NCI-H226 (cell line): Measurements from ENCODE around the gene TSN.

Experiments used
- DNase-seq: peaks from one replicate; pipeline ENCODE4 v3.0.0-alpha.2; 2015

Gene TSN

DNA sequence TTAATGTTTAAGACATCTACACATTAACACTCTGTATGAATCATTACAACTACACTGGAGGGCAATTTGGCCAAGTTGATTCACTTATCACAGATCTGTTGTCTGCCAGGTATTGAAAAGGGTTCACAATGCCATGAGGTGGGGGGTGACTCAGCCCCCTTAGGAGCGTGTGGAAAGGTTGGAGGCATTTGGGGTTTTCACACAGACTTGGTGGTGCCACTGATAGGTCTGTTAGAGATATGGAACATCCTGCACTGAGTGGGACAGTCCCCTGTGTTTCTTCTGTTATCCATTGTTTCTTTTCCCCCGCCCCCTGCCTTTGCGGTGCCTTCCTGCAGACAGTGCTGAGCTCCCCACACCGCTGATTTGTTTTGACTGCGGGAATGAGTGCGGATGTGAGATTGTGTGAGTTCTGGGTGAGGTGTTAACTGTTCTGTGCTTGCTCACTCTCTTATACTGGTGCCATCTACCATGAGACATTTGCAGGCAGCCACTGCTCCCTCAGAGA is 9.3 kb upstream of the TSN start:
- peak; percentile 20 for DNase-seq

DNA sequence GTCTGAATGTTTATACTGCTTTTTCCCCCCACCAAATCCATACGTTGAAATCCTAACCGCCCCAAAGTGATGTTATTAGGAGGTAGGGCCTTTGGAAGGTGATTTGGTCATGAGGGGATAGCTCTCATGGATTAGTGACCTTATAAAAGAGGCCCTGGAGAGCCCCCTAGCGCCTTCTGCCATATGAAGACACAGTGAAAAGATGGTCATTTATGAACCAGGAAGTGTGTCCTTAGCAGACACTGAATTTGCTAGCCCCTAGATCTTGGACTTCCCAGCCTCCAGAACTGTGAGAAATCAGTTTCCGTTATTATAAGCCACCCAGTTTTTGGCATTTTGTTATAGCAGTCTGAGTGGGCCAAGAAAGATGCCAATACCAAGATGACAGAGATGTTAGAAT is 7.2 kb upstream of the TSN start:
- DNase-seq, result no peak

DNA sequence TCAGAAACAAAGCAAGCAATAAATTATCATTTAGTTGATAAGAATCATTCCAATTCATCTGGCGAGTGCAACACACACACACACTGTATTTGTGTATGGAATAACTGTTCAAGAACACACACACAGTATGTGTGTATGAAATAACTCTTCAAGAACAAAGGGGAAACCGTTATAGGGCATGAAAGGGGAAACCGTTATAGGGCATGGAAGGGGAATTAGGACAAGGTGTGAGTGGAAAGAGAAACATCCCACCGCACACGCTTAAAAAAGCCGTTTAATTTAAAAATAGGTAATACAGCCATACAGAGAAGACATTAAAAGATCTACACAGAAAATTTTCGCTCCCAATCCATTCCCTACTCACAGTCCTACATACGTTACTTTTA is 607 bp upstream of the TSN start:
- DNase-seq, result no peak

DNA sequence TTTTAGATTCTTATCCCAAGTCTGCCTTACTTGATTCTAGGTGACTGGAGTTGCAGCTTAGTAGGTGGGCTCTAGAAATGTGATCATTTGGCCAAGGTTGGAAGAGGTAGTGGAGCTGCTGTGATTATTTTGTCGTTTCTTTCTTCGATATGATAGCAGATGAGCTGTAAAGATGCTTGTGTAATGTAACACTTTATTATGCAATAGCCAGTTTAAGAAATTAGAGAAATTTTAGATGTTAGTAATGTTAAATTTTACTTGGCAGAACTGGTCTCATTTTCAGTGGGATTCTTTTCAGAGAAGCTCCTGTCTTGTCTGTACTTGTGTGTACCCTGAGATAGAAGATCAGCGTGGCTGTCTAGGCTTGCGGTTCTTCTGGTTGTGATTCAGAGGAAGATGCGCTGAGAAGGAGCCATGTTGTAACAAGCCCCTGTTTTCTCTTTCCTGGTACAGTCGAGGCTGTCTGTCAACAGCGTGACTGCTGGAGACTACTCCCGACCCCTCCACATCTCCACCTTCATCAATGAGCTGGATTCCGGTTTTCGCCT is 9.3 kb downstream of the TSN start:
- DNase-seq, result no peak

DNA sequence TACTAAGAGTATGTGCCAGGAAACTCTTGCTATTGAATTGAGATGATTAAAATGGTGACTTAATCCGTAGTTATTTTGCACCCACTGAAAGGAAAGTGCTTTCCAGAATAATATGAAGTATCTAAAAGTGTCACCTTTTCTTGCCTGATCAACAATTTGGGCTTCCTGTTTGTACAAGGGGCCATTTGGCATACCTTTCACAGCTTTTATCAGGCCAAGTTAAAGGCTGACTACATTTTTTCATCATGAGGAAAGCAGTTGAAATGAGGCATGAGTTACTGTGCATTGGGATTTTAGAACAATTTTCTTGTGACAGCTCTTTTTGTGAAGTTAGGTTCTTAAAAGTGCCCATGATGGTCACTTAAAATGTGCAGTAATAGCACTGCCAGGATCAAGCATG is 11.2 kb downstream of the TSN start:
- DNase-seq, result no peak

DNA sequence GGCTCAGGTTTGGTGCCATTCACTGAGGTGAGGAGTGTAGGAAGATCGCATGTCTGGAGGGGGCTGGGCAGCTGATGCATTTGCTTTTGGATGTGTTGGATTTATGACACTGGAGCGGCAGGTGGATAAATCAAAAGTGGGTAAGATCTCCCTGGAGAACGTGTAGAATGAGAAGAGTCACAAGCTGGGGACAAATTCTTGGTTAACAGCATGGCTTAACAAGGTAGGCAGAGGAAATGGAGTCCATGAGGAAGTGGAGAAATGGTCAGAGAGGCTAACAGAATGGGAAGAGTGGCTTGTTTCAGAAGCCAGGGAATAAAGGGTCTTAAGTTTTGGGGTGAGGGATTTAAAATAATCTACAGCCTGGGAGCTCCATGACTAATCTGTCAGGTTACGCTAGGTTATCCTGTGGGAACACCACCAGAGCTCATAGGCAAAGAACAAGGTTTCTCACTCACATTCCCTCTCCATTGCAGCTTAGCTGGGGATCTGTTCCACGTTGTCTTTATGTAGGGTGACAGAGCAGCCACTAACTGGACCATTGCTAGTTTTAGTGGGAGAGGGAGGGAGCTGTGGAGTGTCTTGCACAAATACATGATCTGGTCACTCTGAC is 12.8 kb downstream of the TSN start:
- no peak for DNase-seq

DNA sequence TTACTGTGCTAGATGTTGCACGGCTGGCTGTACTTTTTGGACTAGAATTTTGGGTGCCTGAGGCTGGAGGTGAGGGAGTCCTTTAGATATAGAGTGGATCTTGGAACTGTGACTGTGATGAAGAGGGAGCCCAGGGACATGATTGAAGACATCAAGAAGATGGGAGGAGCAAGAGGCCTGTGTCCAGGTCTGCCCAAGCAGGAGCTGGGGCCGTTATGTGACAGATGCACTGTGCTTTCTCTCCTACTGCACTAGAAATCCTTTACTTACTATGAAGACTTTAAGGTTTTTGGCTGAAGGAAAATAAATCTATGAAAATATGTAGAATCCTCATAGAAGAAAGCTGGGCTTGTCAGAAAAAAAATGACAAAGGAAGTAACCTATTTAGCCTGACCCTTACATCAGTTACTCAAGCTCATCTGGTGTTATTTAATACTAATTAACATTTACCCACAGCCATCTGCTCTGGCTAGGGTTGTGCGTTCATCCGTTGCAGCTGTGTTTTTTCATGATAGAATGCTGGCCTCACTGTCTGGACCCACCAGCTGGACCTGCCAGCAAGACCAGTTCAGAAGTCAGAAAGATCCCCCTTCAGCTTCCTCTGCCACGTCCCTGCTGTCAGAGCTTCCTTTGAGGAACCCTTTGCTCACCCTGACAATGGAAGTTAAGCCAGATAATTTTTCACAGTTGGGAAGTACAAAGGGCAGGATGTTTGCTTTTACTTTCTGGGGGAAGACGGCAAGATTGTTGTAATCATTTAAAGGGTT is 16.7 kb downstream of the TSN start:
- no peak for DNase-seq

DNA sequence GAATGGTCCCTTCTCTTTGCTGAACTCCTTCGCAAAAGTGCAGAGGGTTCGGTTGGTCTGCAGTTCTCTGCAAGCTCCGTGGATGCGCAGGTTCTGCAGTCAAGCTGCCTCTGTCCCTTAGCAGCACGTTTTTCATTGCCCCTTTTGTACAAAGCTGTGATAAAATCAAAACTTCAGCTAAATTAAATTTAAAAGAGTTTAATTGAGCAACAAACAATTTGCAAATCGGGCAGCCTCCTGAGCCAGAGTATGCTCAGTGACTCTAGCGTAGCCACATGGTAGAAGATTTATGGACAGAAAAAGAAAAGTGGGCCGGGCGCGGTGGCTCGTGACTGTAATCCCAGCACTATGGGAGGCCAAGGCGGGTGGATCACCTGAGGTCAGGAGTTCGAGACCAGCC is 18.8 kb downstream of the TSN start:
- no peak for DNase-seq

DNA sequence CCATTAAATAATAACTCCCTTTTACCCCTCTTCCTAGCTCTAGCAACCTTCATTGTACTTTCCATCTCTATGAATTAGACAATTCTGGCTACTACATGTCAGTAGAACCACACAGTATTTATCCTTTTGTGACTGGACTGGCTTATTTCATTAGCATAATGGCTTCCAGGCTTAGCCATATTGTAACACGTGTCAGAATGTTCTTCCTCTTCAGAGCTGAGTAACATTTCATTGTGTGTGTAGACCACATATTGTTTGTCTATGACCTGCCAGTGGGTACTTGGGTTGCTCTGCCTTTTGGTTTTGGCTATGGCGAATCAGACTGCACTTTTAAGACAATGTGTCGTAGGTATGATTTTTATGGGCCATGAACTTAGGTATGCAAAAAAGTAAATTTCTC is 20.9 kb downstream of the TSN start:
- no peak for DNase-seq

DNA sequence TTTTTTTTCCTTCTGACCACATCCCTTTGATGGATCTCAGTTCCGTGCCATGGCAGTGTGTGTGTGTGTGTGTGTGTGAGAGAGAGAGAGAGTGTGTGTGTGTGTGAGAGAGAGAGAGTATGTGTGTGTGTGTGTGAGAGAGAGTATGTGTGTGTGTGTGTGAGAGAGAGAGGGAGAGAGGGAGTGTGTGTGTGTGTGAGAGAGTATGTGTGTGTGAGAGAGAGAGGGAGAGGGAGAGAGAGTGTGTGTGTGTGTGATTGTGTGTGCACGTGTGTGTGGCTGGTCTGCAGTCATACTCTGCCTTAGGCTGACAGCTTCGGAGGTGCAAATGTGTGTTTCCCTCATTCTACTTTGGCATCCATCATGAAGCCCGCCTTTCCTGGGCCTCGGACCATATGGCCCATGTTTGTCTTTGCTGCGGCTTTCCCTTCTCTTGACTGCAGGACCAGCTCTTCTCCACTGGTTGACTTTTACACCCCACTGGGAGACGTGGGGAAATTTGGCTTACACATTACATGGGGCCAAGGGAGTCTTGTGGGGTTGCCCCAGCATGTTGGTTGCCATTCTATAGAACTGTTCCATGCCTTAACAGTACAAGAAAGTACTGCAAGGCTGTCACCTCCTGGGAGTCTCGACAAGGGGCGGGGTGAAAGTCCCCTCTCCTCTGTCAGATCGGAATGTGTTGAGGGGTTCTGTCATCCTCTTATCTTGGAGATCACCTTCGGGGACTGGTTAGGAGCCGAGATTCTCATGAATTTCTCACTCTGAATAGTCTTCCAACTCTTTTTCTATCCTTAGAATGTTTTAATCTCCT is 21.6 kb downstream of the TSN start:
- no peak for DNase-seq

DNA sequence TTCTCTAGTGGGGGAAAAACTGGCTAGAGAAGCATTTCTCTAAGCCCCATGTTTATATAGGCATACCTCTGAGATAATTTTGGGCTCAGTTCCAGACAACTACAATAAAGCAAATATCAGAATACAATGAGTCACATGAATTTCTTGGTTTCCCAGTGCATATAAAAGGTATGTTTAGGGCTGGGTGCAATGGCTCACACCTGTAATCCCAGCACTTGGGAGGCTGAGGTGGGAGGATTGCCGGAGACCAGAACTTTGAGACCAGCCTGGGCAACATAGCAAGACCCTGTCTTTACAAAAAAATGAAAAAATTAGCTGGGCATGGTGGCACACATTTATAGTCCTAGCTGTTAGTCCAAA is 22.2 kb downstream of the TSN start:
- peak; percentile 77 for DNase-seq

DNA sequence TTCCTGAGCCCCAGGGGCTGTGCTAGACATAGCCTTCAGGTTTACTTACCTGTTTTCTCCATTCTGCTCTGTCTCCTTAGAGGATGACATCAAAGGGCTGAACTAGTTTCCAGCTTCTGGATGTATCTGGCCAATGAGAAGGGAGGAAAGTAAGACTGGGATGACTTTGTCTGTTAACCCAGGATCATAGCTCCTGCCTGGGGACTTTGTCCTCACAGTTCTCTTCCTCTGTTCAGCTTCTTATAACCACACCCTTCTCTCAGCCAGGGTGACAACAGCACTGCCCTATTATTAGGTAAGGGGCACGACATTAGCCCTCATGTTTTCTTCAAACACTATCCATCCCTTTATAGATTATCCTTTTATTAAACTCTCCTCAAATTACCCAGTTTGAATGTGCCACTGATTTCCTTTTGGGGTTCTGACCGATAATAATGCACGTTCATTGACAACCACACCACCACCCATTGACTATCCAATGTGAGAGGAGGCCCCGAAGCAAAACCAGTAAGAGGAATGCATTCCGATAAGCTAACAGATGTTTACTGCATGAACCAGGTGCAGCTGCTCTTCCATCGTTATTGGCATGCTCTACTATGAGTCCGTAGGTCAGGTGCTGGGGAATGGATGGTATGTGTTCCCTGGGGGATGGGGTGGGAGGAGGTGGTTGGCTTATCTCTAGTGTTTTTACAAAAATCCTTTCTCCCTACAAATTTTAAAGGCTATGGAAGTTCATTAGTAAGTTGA is 23.5 kb downstream of the TSN start:
- DNase-seq, result peak; percentile 31

DNA sequence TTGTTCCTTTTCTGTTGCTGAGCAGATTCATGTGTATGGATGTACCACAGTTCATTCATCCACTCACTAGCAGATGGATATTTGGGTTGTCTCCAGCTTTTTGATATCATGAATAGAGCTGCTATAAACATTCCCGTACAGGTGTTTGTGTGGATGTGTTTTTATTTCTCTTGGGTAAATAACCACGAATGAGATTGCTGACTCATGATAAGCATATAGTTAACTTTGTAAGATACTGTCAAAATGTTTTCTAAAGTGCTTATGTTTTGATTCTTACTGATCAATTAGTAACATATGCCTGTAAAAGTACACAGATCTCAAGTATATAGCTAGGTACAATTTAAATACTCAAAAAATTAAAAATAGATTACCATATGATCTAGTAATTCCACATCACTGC is 27.7 kb downstream of the TSN start:
- DNase-seq, result no peak

DNA sequence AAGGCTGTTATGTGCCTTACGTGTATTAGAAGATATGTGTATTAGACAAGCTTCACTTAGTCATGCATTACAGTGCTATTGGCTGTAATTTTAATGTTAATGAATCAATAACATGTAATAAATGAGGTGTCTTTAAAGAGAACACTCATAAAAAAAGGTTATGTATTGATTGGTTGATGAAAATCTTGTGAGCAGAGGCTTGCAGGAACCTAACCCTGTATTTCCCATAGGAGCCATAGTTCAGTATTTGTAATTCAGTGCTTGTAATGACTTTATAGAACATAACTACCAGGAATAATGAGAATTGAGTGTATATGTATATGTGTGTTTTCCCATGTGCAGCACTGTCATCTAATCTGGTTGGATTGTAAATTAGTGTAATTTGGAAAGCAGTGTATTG is 33.2 kb downstream of the TSN start:
- no peak for DNase-seq

DNA sequence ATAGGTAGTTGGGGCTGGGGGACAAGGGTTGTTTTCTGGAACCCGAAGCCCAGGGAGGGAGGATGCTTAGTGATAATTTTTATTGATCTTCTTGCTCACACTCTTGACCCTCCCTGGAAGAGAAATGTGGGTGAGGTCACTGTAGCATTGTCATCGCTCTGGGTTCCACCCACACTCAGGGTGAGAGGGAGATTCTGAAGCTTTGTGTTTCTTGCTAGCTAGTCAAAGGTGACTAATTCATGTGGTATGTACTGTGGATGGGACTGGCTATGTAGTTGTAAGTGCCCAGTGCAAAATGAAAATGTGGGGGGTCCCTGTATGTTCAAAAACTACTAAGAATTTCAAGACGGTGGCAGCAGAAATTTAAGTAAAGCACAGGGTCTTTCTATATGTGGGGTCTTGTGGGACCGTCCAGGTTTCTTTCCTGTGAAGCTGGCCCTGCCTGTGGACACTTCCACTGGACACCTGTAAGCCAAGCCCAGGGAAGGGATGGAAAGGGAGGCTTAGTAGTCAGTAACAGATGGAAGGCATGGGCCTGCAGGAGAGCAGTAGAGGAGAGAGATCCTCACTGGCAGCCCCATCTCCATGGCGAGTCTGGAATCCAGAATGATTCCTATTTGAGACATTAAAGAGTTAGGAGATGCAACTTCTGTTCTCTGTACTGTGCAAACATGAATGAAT is 35.0 kb downstream of the TSN start:
- DNase-seq, result peak; percentile 88

DNA sequence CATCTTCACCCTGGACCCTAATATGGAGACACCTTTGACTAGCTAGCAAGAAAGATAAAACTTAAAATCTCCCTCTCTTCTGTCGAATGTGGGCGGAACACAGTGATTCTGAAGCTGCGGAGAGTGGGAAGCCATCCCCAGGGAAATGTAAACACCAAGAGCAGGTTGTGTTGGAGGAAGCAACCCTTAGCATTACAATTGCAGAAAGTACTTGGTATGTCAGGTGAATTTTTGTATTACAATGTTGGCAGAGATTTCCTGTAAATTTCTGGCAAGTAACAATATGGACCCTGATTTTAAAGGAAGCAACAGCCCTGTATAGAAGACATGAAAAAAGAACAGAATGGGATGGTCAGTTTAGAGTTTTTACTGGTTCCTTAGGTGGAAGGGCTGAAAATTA is 35.8 kb downstream of the TSN start:
- DNase-seq, result no peak

DNA sequence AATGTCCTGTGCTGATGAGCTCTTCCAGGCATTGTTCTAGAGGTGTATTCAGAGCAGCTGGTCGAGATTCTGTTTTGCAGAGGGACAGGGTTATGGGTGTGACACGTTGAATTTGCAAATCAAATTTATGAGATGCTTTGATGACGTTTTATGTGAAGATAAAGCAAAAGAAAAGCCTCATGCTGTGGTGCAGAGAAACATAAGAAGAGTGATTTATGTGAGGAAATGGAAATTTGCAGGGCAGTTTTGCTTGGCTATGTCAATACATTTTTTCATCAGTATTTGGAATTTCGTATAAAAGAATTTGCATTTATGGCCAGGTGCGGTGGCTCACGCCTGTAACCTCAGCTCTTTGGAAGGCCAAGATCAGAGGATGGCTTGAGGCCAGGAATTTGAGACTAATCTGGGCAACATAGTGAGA is 36.4 kb downstream of the TSN start:
- no peak for DNase-seq

DNA sequence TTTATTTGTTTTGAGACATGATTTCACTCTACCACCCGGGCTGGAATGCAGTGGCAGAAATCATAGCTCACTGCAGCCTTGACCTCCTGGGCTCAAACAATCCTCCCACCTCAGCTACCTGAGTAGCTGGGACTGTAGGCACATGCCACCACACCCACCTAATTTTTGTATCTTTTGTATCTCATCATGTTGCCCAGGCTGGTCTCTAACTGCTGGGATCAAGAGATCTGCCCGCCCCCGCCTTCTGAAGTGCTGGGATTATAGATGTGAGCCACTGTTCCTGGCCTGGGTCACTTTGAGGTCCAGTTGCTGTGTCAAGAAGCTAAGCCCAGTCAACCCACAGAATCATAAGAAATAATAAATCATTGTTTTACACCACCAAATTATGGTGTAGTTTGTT is 38.4 kb downstream of the TSN start:
- no peak for DNase-seq

DNA sequence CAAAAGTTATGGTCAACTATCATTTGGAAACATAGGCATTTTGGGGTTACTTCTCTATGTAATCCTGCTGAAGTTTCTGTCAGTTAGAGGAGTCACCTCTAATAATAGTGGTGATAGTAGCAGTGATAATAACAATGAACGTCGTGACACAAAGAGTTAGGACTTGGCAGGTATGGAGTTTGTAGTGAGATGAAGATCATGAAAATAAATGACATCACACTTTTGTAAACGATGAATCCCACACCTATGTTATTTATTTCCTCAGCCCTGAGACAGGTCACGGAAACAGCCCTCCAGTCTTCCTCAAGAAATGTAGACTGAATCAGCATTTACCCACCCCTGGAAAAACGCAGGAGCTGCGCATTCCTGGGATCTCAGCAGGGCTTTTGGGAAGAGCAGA is 38.8 kb downstream of the TSN start:
- no peak for DNase-seq

DNA sequence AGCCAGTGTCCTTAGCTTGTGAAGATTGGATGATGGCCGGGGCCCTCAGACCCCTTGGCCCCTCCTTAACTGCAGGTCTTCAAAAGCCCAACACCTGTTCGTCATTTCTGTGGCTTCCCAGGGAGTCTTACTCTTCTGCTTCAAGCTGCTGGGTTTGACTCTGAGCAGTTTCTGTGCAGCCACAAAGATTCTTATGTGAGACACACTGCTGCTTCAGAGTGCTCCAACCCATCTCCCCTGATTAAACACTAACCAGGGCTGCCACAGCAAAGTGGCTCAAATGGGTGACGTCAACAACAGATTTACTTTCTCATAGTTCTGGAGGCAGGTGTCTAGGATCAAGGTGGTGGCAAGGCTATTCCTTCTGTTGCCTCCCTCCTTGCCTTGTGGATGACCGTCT is 40.8 kb downstream of the TSN start:
- no peak for DNase-seq

DNA sequence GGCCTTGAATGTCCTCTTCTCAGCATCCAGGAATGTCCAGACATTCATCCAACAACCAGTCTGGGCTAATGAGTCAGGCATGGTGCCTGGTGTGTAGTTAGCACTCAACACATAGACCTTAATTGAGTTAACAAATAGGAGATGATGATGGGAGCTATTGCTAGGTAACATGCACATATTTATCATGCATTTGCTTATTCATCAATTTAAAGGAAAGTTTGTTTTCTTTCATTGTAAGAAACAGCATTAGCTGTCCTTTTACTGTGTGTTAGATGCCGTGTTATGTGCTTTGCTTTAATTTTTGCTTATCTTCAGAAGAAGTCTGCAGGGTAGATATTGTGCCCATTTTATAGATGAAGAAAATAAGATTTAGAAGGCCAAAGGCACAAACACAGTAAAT is 43.2 kb downstream of the TSN start:
- DNase-seq, result no peak

DNA sequence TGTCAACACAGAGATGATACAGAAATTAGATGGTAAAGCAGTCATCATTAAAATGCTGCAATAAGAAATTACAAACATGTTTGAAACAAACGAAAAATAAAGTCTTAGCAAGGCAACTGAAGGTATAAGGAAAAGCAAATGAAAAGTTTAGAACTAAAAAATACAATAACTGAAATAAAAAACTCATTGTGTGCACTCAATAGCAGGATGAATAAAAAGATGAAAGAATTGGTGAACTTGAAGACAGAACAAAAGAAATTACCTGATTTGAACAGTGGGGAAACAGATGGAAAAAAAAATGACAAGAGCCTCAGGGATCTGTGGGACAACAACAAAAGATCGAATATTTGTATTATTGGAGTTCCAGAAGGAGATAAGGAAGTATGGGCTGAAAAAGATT is 46.5 kb downstream of the TSN start:
- no peak for DNase-seq
